OCI-LY1 (cell line): ENCODE measurements around the gene PRXL2C.
A peak's percentile ranks its signal among the peaks of the same experiment; 100 is the strongest.
"Not testable (repeated sequence)": the region's sequence is repeated elsewhere in the genome, so short reads cannot be mapped to it uniquely, and the experiment has no call there.

Experiments
- H2AFZ ChIP-seq: fragments of 200-600 bp; sonication (generic), shearing (Covaris generic); 2 replicates; pipeline ENCODE4 v1.6.0; 2014; ENCODE audit warnings: antibody characterized with exemption, mild to moderate bottlenecking, low read length
- H3F3A ChIP-seq: fragments of 200-600 bp; sonication (generic), shearing (Covaris generic); 2 replicates; pipeline ENCODE4 v1.6.0; 2014; ENCODE audit warnings: mild to moderate bottlenecking, antibody characterized with exemption, low read length, moderate library complexity; ENCODE audit not compliant: insufficient read depth
- H3K27ac ChIP-seq: fragments of 200-600 bp; sonication (generic); 2 replicates; pipeline ENCODE4 v1.5.1; 2014; ENCODE audit warnings: low read length, mixed run types, mild to moderate bottlenecking, low read depth; ENCODE audit not compliant: poor library complexity, severe bottlenecking
- H3K27me3 ChIP-seq: fragments of 200-600 bp; sonication (generic); 2 replicates; pipeline ENCODE4 v1.6.0; 2014; ENCODE audit warnings: antibody characterized with exemption, mild to moderate bottlenecking, low read length, moderate library complexity; ENCODE audit not compliant: insufficient read depth
- H3K36me3 ChIP-seq: fragments of 200-600 bp; sonication (generic); 2 replicates; pipeline ENCODE4 v1.6.1; 2014; ENCODE audit warnings: mild to moderate bottlenecking, antibody characterized with exemption, low read length, moderate library complexity, mixed read lengths; ENCODE audit not compliant: insufficient read depth
- H3K4me1 ChIP-seq: fragments of 200-600 bp; sonication (generic); 2 replicates; pipeline ENCODE4 v1.5.1; 2014; ENCODE audit warnings: mild to moderate bottlenecking, low read length, moderate library complexity; ENCODE audit not compliant: insufficient read depth, severe bottlenecking
- H3K4me2 ChIP-seq: fragments of 200-600 bp; sonication (generic), shearing (Covaris generic); 2 replicates; pipeline ENCODE4 v1.6.1; 2014; ENCODE audit warnings: low read length
- H3K4me3 ChIP-seq: fragments of 200-600 bp; sonication (generic); 2 replicates; pipeline ENCODE4 v1.5.1; 2014; ENCODE audit warnings: low read length, low read depth, mild to moderate bottlenecking, mixed read lengths; ENCODE audit not compliant: poor library complexity, severe bottlenecking
- H3K79me2 ChIP-seq: fragments of 200-600 bp; shearing (Covaris generic); 2 replicates; pipeline ENCODE4 v1.6.1; 2016; ENCODE audit warnings: mixed run types, low read length, mixed read lengths; ENCODE audit not compliant: insufficient read depth
- H3K9ac ChIP-seq: fragments of 200-600 bp; sonication (generic), shearing (Covaris generic); 2 replicates; pipeline ENCODE4 v1.6.1; 2014; ENCODE audit warnings: mild to moderate bottlenecking, low read length, mixed read lengths
- H3K9me2 ChIP-seq: fragments of 200-600 bp; sonication (generic), shearing (Covaris generic); 2 replicates; pipeline ENCODE4 v1.6.1; 2014; ENCODE audit warnings: low read depth, mild to moderate bottlenecking, low read length, mixed read lengths
- H3K9me3 ChIP-seq: fragments of 200-600 bp; shearing (Covaris generic); 2 replicates; pipeline ENCODE4 v1.6.1; 2014; ENCODE audit warnings: low read length, mixed read lengths
- H4K20me1 ChIP-seq: fragments of 200-600 bp; sonication (generic), shearing (Covaris generic); 2 replicates; pipeline ENCODE4 v1.6.0; 2016; ENCODE audit warnings: mild to moderate bottlenecking, low read length; ENCODE audit not compliant: insufficient read depth
- CTCF ChIP-seq: fragments of 200-600 bp; sonication (generic), shearing (Covaris generic); IDR thresholded peaks from 2 replicates; pipeline ENCODE4 v1.5.1; 2017; ENCODE audit warnings: mild to moderate bottlenecking, antibody characterized with exemption, low read length, moderate library complexity, mixed read lengths
- EZH2 ChIP-seq: fragments of 200-600 bp; sonication (generic), shearing (Covaris generic); IDR thresholded peaks from 2 replicates; pipeline ENCODE4 v1.8.0; 2017; ENCODE audit warnings: borderline replicate concordance, mixed run types, mild to moderate bottlenecking, antibody characterized with exemption, low read length, moderate library complexity, mixed read lengths

PRXL2C gene

DNA sequence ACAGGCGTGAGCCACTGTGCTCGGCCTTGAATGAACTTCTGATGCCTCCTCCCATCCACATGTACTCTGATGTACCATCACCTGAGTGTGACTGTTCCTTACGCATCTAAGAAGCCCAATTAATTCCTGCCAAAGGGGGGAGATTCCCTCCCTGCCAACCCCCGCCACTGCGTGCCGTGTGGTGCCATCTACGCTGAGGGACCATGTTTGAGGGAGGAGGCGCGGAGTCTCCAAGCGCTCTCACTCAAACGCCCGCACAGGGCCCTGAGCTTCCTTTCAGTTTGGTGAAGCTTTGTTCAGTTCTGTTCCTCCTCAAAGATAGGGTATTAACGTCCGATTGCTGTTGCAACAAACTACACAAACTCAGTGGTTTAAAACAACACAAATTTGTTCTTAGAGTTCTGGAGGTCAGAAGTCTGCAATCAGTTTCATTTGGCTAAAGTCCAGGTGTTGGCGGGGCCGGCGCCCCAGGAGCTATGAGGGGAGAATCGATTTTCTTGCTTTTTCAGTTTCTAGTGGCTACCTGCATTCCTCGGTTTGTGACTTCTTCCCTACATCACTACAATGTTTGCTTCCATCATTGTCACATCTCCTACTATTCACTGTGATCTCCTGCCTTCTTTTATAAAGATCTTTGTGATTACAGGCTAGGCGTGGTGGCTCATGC is 13.9 kb upstream of the PRXL2C start:
- H3F3A ChIP-seq: no peaks in the 10 kb centered on the region
- H3K27ac ChIP-seq: no peak overlapping the region
- H3K9me2 ChIP-seq: no peaks in the 10 kb centered on the region
- H4K20me1 ChIP-seq: no peaks in the 10 kb centered on the region
- H3K36me3 ChIP-seq: no peaks in the 10 kb centered on the region
- H3K79me2 ChIP-seq: no peaks in the 10 kb centered on the region
- H3K9ac ChIP-seq: no peak overlapping the region
- H2AFZ ChIP-seq: no peak overlapping the region
- no peak overlapping the region for H3K4me2 ChIP-seq
- H3K9me3 ChIP-seq: 0 out of 2 replicates have a peak, but pooled peaks cover 3% of the 10 kb centered on the region
- TF ChIP-seq CTCF: no peak
- H3K27me3 ChIP-seq: no peaks in the 10 kb centered on the region
- no peak overlapping the region for H3K4me3 ChIP-seq
- no peaks in the 10 kb centered on the region for H3K4me1 ChIP-seq

DNA sequence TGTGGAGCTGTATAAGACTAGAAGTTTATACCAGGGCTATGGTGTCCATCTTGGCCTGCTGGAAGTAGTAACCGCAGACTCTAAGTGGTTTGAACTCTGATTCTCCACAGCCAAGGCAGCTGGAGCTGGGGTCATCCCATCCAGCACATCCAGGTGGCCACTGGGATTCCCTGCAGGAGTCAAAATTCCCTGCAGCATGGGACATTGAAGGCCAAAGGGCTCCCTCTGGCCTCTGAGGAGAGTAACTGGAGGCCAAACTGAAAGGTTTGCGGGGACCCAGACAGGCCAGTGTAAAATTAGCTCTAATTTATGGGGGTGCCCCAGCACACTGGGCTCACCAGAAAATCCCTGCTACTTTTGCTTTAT is 12.2 kb upstream of the PRXL2C start:
- Histone ChIP-seq H3K4me3 (no peak overlapping the region), H3K4me1 (no peaks in the 10 kb centered on the region), H3K36me3 (no peaks in the 10 kb centered on the region), H3K79me2 (no peaks in the 10 kb centered on the region), H3K9me2 (no peaks in the 10 kb centered on the region), H3K9ac (no peak overlapping the region), H3F3A (no peaks in the 10 kb centered on the region), H3K4me2 (no peak overlapping the region), H3K27ac (no peak overlapping the region), H4K20me1 (no peaks in the 10 kb centered on the region), H3K9me3 (0 out of 2 replicates have a peak, but pooled peaks cover under 1% of the 10 kb centered on the region), H2AFZ (no peak overlapping the region), H3K27me3 (no peaks in the 10 kb centered on the region)
- TF ChIP-seq CTCF (no peak), EZH2 (no peak)

DNA sequence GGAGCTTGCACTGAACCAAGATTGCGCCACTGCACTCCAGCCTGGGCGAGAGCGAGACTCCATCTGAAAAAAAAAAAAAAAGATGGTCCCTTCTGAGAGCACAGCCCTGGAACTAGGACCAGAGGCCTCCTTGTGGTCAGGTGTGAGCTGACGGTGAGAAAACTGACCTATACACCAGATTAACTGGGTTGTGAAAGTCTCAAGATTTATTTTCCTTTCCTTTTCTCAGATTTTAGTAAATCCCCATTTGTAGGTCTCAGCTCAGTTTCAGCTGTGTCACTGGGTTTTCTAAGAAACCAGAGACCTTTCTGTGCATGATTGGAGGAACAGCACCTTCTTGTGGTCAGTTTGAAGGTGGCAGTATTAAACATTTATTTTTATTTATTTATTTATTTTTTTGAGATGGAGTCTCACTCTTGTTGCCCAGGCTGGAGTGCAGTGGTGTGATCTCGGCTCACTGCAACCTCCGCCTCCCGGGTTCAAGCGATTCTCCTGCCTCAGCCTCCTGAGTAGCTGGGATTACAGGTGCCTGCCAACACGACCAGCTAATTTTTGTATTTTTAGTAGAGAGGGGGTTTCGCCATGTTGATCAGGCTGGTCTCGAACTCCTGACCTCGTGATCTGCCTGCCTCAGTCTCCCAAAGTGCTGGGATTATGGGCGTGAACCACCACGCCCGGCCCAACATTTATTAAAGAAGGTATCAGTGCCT is 11.7 kb upstream of the PRXL2C start:
- H3K4me1 ChIP-seq, H3K4me2 ChIP-seq, H3K79me2 ChIP-seq, H3K9ac ChIP-seq, H2AFZ ChIP-seq, H3K9me3 ChIP-seq, H3F3A ChIP-seq, H3K36me3 ChIP-seq, H3K4me3 ChIP-seq, H3K27me3 ChIP-seq, H4K20me1 ChIP-seq, H3K9me2 ChIP-seq, H3K27ac ChIP-seq: not testable (repeated sequence)
- TF ChIP-seq CTCF: peak; percentile 53
